Stimulated activated CD4-positive, alpha-beta T cell treated with anti-CD3 and anti-CD28 coated beads, Interleukin-12 subunit alpha, Interleukin-12 subunit beta, amount 100 ng/mL, for 48 hours (primary cell): Measurements from ENCODE around the gene RIC1.
"Not testable (repeated sequence)": the region's sequence is repeated elsewhere in the genome, so short reads cannot be mapped to it uniquely, and the experiment has no call there.

Experiments
- DNase-seq, 3 donors: peaks; one replicate each; pipeline ENCODE4 v3.0.0-alpha.2; 2020; ENCODE audit warnings: low read depth in 2 of 3, low spot score in 1 of 3

RIC1 gene

GRCh38 chr9:5662804-5663203, 33.9 kb downstream of the RIC1 start:
- DNase-seq = not testable (repeated sequence)

GRCh38 chr9:5665059-5665458, 36.2 kb downstream of the RIC1 start:
- no peak for DNase-seq

GRCh38 chr9:5667391-5667790, 38.5 kb downstream of the RIC1 start:
- no peak for DNase-seq

GRCh38 chr9:5670079-5670478, 41.2 kb downstream of the RIC1 start:
- DNase-seq = no peak

GRCh38 chr9:5671711-5672353, 42.9 kb downstream of the RIC1 start:
- DNase-seq = no peak

GRCh38 chr9:5675046-5675445, 46.1 kb downstream of the RIC1 start:
- not testable (repeated sequence) for DNase-seq

GRCh38 chr9:5683591-5683990, 54.7 kb downstream of the RIC1 start:
- not testable (repeated sequence) for DNase-seq

- no peak for DNase-seq
Measured at GRCh38 chr9:5684101-5684500, 55.2 kb downstream of the RIC1 start.

GRCh38 chr9:5688109-5688508, 59.2 kb downstream of the RIC1 start:
- DNase-seq = no peak

GRCh38 chr9:5690278-5690677, 61.4 kb downstream of the RIC1 start:
- DNase-seq = no peak

GRCh38 chr9:5695860-5696259, 67.0 kb downstream of the RIC1 start:
- DNase-seq = no peak

- DNase-seq = no peak
Measured at GRCh38 chr9:5696884-5697283, 68.0 kb downstream of the RIC1 start.

- DNase-seq = no peak
Measured at GRCh38 chr9:5698004-5698403, 69.1 kb downstream of the RIC1 start.

- DNase-seq = no peak
Measured at GRCh38 chr9:5698810-5699556, 70.1 kb downstream of the RIC1 start.

- DNase-seq = no peak
Measured at GRCh38 chr9:5708414-5708813, 79.5 kb downstream of the RIC1 start.

GRCh38 chr9:5712651-5713390, 83.9 kb downstream of the RIC1 start:
- DNase-seq = no peak

GRCh38 chr9:5714501-5715401, 85.8 kb downstream of the RIC1 start:
- DNase-seq = no peak

- no peak for DNase-seq
Measured at GRCh38 chr9:5715548-5716127, 86.7 kb downstream of the RIC1 start.

GRCh38 chr9:5717434-5717833, 88.5 kb downstream of the RIC1 start:
- not testable (repeated sequence) for DNase-seq

GRCh38 chr9:5718296-5719032, 89.6 kb downstream of the RIC1 start:
- DNase-seq = no peak
